Loucy (cell line): ENCODE data around the gene TMEM164.

Experiments
- CTCF ChIP-seq: fragments of 200-600 bp; sonication (generic); conservative IDR thresholded peaks from 2 replicates; pipeline ENCODE4 v1.5.1; 2014; ENCODE audit warnings: mild to moderate bottlenecking, antibody characterized with exemption, low read length
- EZH2phosphoT487 ChIP-seq: fragments of 200-600 bp; IDR thresholded peaks from 2 replicates; pipeline ENCODE4 v1.6.1; 2018; ENCODE audit warnings: antibody characterized with exemption, mild to moderate bottlenecking, moderate library complexity, borderline replicate concordance

DNA sequence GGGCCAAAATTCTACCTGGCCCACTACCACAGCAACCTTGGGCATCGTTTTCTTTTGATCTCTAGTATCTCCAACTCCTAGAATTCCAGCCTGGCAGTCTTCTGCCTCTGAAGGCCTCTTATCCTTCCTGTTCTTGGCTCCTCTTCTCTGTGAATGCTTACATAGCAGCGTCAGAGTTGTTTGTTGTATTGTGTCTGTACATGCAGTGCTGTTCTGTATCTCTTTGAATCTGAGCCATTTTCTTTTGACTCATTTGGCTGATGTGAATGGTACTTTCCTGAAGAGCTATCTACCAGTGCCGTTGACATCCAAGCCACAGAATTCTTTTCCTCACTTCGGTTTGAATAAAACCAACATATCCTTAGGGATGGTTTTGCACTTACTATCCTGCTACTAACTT, 79.2 kb downstream of the TMEM164 start:
- TF ChIP-seq CTCF (no peak), EZH2phosphoT487 (no peak)
